Measurements from ENCODE around the gene YBX1. TPM values are rescaled to one million over a fixed set of nuclear protein-coding genes. Genes with fewer than 3 reads are reported as not detected.

Gene YBX1
- total and polyA plus RNA-seq, 2 of the 13 experiments (the other 11 are each of a cell fraction or from before 2014, with no cell fraction given): 339 to 628 TPM

DNA sequence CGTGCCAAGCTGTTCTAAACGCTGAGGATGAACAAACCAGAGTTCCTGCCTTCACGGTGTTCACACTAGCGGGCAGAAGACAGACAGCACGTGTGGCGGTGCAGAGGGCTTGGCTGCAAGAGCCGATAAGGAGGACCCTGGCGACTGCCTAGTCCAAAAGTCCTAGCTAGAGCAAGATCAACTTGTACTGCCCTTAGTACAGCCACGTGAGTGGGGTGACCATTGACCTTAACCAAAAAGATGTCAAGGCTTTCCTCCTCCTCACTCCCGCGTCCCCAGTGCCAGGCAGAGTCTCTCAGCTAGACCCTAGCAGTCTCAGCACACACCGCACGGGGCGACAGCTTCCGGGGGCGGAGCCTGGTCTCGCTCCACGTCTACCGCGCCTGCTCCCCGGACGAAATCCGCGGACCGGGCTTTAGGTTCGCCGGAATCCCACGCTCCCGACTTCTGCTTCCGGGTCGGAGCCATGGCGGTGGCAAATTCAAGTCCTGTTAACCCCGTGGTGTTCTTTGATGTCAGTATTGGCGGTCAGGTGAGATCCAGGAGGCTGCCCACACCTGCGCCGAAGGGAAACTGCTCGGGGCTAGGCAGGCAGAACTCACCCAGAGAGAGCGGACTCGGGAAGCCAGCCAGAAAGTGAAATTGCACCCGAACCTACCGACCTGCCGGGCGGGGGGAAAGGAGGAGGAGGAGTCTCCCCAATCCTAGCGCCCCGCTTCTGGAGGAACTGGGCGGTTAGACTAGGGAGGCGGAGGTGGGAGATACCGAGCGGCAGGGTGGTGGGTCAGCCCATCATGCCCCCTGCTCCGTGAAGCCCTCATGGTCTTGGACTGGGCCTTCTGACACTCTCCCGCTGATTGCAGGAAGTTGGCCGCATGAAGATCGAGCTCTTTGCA is 24.0 kb upstream of the YBX1 start, which contains the start of gene PPIH (continued):
- TF ChIP-seq MYC (CRISPR knock-in tag; IDR thresholded peaks at IDR 0.05; ENCODE audit: borderline replicate concordance) (peak; percentile 94; the same call in 1 of the 2 replicates), RBM22 (optimal IDR thresholded peaks at IDR 0.05; ENCODE audit: low read length) (peak; percentile 31), TAF1 (CRISPR knock-in tag; IDR thresholded peaks at IDR 0.05) (peak; percentile 87), SMAD3 (CRISPR knock-in tag; IDR thresholded peaks at IDR 0.05) (peak; percentile 52; the same call in 1 of the 2 replicates), ONECUT2 (CRISPR knock-in tag; IDR thresholded peaks at IDR 0.05) (no peak), ZNF562 (CRISPR knock-in tag; IDR thresholded peaks at IDR 0.05; ENCODE audit: borderline replicate concordance) (peak; percentile 63; the same call in 1 of the 2 replicates), ZNF550 (CRISPR knock-in tag; IDR thresholded peaks at IDR 0.05; ENCODE audit: borderline replicate concordance) (0 out of 2 replicates have a peak, but pooled peaks have one; percentile 85), REL (CRISPR knock-in tag; conservative IDR thresholded peaks at IDR 0.05) (no peak), KLF16 (CRISPR knock-in tag; IDR thresholded peaks at IDR 0.05) (peak in 1 of 2 experiments; percentile 94; a peak in 2 of 4 replicates), FOXC1 (CRISPR knock-in tag; IDR thresholded peaks at IDR 0.05; ENCODE audit: borderline replicate concordance) (peak; percentile 95), ZNF451 (CRISPR knock-in tag; IDR thresholded peaks at IDR 0.05) (peak; percentile 76; the same call in 1 of the 2 replicates), ZSCAN22 (CRISPR knock-in tag; IDR thresholded peaks at IDR 0.05) (no peak), ZBTB8A (CRISPR knock-in tag; IDR thresholded peaks at IDR 0.05; ENCODE audit: borderline replicate concordance, low read depth) (no peak), ZFP37 (CRISPR knock-in tag; IDR thresholded peaks at IDR 0.05; ENCODE audit: borderline replicate concordance) (no peak), YEATS2 (CRISPR knock-in tag; IDR thresholded peaks at IDR 0.05; ENCODE audit: borderline replicate concordance) (peak; percentile 92), ZNF292 (CRISPR knock-in tag; IDR thresholded peaks at IDR 0.05; ENCODE audit: borderline replicate concordance, low read depth) (peak; percentile 92; the same call in 1 of the 2 replicates), ZNF124 (CRISPR knock-in tag; IDR thresholded peaks at IDR 0.05) (peak; percentile 93), ZIK1 (CRISPR knock-in tag; IDR thresholded peaks at IDR 0.05; ENCODE audit: borderline replicate concordance, low read depth) (peak; percentile 74; the same call in 1 of the 2 replicates)
- TF ChIP-seq, protein P1, sequence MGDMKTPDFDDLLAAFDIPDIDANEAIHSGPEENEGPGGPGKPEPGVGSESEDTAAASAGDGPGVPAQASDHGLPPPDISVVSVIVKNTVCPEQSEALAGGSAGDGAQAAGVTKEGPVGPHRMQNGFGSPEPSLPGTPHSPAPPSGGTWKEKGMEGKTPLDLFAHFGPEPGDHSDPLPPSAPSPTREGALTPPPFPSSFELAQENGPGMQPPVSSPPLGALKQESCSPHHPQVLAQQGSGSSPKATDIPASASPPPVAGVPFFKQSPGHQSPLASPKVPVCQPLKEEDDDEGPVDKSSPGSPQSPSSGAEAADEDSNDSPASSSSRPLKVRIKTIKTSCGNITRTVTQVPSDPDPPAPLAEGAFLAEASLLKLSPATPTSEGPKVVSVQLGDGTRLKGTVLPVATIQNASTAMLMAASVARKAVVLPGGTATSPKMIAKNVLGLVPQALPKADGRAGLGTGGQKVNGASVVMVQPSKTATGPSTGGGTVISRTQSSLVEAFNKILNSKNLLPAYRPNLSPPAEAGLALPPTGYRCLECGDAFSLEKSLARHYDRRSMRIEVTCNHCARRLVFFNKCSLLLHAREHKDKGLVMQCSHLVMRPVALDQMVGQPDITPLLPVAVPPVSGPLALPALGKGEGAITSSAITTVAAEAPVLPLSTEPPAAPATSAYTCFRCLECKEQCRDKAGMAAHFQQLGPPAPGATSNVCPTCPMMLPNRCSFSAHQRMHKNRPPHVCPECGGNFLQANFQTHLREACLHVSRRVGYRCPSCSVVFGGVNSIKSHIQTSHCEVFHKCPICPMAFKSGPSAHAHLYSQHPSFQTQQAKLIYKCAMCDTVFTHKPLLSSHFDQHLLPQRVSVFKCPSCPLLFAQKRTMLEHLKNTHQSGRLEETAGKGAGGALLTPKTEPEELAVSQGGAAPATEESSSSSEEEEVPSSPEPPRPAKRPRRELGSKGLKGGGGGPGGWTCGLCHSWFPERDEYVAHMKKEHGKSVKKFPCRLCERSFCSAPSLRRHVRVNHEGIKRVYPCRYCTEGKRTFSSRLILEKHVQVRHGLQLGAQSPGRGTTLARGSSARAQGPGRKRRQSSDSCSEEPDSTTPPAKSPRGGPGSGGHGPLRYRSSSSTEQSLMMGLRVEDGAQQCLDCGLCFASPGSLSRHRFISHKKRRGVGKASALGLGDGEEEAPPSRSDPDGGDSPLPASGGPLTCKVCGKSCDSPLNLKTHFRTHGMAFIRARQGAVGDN (CRISPR knock-in tag; IDR thresholded peaks at IDR 0.05): peak; percentile 99
- TF ChIP-seq, protein P2, sequence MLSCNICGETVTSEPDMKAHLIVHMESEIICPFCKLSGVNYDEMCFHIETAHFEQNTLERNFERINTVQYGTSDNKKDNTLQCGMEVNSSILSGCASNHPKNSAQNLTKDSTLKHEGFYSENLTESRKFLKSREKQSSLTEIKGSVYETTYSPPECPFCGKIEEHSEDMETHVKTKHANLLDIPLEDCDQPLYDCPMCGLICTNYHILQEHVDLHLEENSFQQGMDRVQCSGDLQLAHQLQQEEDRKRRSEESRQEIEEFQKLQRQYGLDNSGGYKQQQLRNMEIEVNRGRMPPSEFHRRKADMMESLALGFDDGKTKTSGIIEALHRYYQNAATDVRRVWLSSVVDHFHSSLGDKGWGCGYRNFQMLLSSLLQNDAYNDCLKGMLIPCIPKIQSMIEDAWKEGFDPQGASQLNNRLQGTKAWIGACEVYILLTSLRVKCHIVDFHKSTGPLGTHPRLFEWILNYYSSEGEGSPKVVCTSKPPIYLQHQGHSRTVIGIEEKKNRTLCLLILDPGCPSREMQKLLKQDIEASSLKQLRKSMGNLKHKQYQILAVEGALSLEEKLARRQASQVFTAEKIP (CRISPR knock-in tag; IDR thresholded peaks at IDR 0.05; ENCODE audit: borderline replicate concordance): no peak
- TF ChIP-seq, protein P3, sequence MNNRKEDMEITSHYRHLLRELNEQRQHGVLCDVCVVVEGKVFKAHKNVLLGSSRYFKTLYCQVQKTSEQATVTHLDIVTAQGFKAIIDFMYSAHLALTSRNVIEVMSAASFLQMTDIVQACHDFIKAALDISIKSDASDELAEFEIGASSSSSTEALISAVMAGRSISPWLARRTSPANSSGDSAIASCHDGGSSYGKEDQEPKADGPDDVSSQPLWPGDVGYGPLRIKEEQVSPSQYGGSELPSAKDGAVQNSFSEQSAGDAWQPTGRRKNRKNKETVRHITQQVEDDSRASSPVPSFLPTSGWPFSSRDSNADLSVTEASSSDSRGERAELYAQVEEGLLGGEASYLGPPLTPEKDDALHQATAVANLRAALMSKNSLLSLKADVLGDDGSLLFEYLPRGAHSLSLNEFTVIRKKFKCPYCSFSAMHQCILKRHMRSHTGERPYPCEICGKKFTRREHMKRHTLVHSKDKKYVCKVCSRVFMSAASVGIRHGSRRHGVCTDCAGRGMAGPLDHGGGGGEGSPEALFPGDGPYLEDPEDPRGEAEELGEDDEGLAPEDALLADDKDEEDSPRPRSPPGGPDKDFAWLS (CRISPR knock-in tag; IDR thresholded peaks at IDR 0.05; ENCODE audit: borderline replicate concordance): no peak

All from HepG2 (cell line).